ENCODE data around the gene ZSCAN32.

ZSCAN32 gene

GRCh38 chr16:3443108-3444031 lies 42.6 kb upstream of the ZSCAN32 start, which contains the start of the genes NAA60 and ZNF597:
TSS of gene NAA60 (plus strand) at chr16:3443680. CDS start at chr16:3476228, 32,548 bp downstream.
TSS of gene ZNF597 (minus strand) at chr16:3443504. CDS start at chr16:3443153, 351 bp downstream.
- TF ChIP-seq ARNTL (CRISPR knock-in tag; IDR thresholded peaks at IDR 0.05; ENCODE audit: borderline replicate concordance, low read depth): no peak
- no peak for TF ChIP-seq BACH2 (CRISPR knock-in tag; IDR thresholded peaks at IDR 0.05; ENCODE audit: borderline replicate concordance)
- no peak for TF ChIP-seq TSHZ2 (CRISPR knock-in tag; IDR thresholded peaks at IDR 0.05)
- TF ChIP-seq ZC3H10 (CRISPR knock-in tag; IDR thresholded peaks at IDR 0.05): no peak
- no peak for TF ChIP-seq ZFP3 (CRISPR knock-in tag; IDR thresholded peaks at IDR 0.05)
- no peak for TF ChIP-seq ZFP30 (CRISPR knock-in tag; IDR thresholded peaks at IDR 0.05)
- no peak for TF ChIP-seq ESRRG (CRISPR knock-in tag; IDR thresholded peaks at IDR 0.05)
- no peak for TF ChIP-seq OSR1 (CRISPR knock-in tag; IDR thresholded peaks at IDR 0.05)
- no peak for TF ChIP-seq PPARA (CRISPR knock-in tag; IDR thresholded peaks at IDR 0.05; ENCODE audit: borderline replicate concordance)
- no peak for TF ChIP-seq SNAI2 (CRISPR knock-in tag; IDR thresholded peaks at IDR 0.05)
- no peak for TF ChIP-seq ZNF8 (CRISPR knock-in tag; IDR thresholded peaks at IDR 0.05)
- no peak for TF ChIP-seq GLIS3 (CRISPR knock-in tag; IDR thresholded peaks at IDR 0.05)
- TF ChIP-seq TCF4 (CRISPR knock-in tag; IDR thresholded peaks at IDR 0.05; ENCODE audit: borderline replicate concordance): no peak
- no peak for TF ChIP-seq CSRNP3 (CRISPR knock-in tag; IDR thresholded peaks at IDR 0.05)
- ATAC-seq: peak; percentile 99

GRCh38 chr16:3439637-3440036 lies 38.8 kb upstream of the ZSCAN32 start:
- no peak for ATAC-seq

More at GRCh38 chr16:3439637-3440036, 38.8 kb upstream of the ZSCAN32 start:
- TF ChIP-seq PATZ1 (CRISPR knock-in tag; IDR thresholded peaks at IDR 0.05; ENCODE audit: borderline replicate concordance) (no peak), TOX (CRISPR knock-in tag; IDR thresholded peaks at IDR 0.05; ENCODE audit: borderline replicate concordance) (no peak), TSHZ2 (CRISPR knock-in tag; IDR thresholded peaks at IDR 0.05) (no peak), CSRNP3 (CRISPR knock-in tag; IDR thresholded peaks at IDR 0.05) (no peak), PPARA (CRISPR knock-in tag; IDR thresholded peaks at IDR 0.05; ENCODE audit: borderline replicate concordance) (no peak), GLIS3 (CRISPR knock-in tag; IDR thresholded peaks at IDR 0.05) (no peak), RARB (CRISPR knock-in tag; IDR thresholded peaks at IDR 0.05) (no peak), OSR1 (CRISPR knock-in tag; IDR thresholded peaks at IDR 0.05) (no peak), TCF4 (CRISPR knock-in tag; IDR thresholded peaks at IDR 0.05; ENCODE audit: borderline replicate concordance) (no peak), ARNTL (CRISPR knock-in tag; IDR thresholded peaks at IDR 0.05; ENCODE audit: borderline replicate concordance, low read depth) (no peak), POU6F1 (CRISPR knock-in tag; IDR thresholded peaks at IDR 0.05; ENCODE audit: borderline replicate concordance, low read depth) (no peak), ZC3H10 (CRISPR knock-in tag; IDR thresholded peaks at IDR 0.05) (no peak), SNAI2 (CRISPR knock-in tag; IDR thresholded peaks at IDR 0.05) (no peak), ZFP30 (CRISPR knock-in tag; IDR thresholded peaks at IDR 0.05) (no peak), CREB5 (CRISPR knock-in tag; IDR thresholded peaks at IDR 0.05; ENCODE audit: low read depth) (no peak), ZNF70 (CRISPR knock-in tag; IDR thresholded peaks at IDR 0.05) (no peak), ESRRG (CRISPR knock-in tag; IDR thresholded peaks at IDR 0.05) (no peak), ISL1 (CRISPR knock-in tag; IDR thresholded peaks at IDR 0.05) (no peak), ZNF8 (CRISPR knock-in tag; IDR thresholded peaks at IDR 0.05) (no peak), BACH2 (CRISPR knock-in tag; IDR thresholded peaks at IDR 0.05; ENCODE audit: borderline replicate concordance) (no peak)
